HepG2 (cell line): Measurements from ENCODE around the gene MAGEB16.

Source experiments
- MAFK ChIP-seq, 2 experiments: IDR thresholded peaks in 1 of 2; conservative IDR thresholded peaks in 1 of 2; 2 replicates each; pipeline ENCODE4 v1.6.1; 2011; ENCODE audit warnings: improper control_type of control experiment in 2 of 2, low read length in 2 of 2
- MXI1 ChIP-seq: IDR thresholded peaks from 3 replicates; pipeline ENCODE4 v1.6.1; 2012; ENCODE audit warnings: low read depth, low read length, inconsistent platforms, borderline replicate concordance
- NR2C2 ChIP-seq: sonication (generic); formaldehyde crosslinking; IDR thresholded peaks from 2 replicates; pipeline ENCODE4 v1.4.0; 2020; ENCODE audit warnings: missing genetic modification reagents, mild to moderate bottlenecking, moderate library complexity, borderline replicate concordance
- POLR2AphosphoS5 ChIP-seq: IDR thresholded peaks from 2 replicates; pipeline ENCODE4 v1.6.1; 2012; ENCODE audit warnings: low read depth, low read length
- SIN3A ChIP-seq: IDR thresholded peaks from 2 replicates; pipeline ENCODE4 v1.6.1; 2011; ENCODE audit warnings: low read depth, mild to moderate bottlenecking, control low read depth, low read length, borderline replicate concordance
- UBTF ChIP-seq: sonication (generic); formaldehyde crosslinking; IDR thresholded peaks from 2 replicates; pipeline ENCODE4 v1.4.0; 2020; ENCODE audit warnings: mild to moderate bottlenecking, missing genetic modification reagents
- ZMYM4 ChIP-seq: sonication (generic); formaldehyde crosslinking; IDR thresholded peaks from 2 replicates; pipeline ENCODE4 v1.8.1; 2023; ENCODE audit warnings: mild to moderate bottlenecking, missing genetic modification reagents
- ZNF12 ChIP-seq: sonication (generic); formaldehyde crosslinking; IDR thresholded peaks from 2 replicates; pipeline ENCODE4 v1.5.0; 2020; ENCODE audit warnings: missing genetic modification reagents
- ZNF720 ChIP-seq: sonication (generic); formaldehyde crosslinking; IDR thresholded peaks from 2 replicates; pipeline ENCODE4 v1.4.0; 2020; ENCODE audit warnings: missing genetic modification reagents
- TF ChIP-seq, protein P1 (sequence below): IDR thresholded peaks from 2 replicates; pipeline ENCODE4 v1.6.1; 2012; ENCODE audit warnings: inconsistent platforms

- TF ChIP-seq POLR2AphosphoS5 (no peak), ZNF720 (CRISPR knock-in tag) (no peak), ZNF12 (CRISPR knock-in tag) (no peak), UBTF (CRISPR knock-in tag) (no peak), MXI1 (no peak), MAFK (conservative IDR thresholded peaks at IDR 0.05 in 1 of 2, IDR thresholded peaks at IDR 0.05 in 1 of 2; ENCODE audit: low read length in 2 of 2) (no peak), ZMYM4 (CRISPR knock-in tag) (no peak), NR2C2 (no peak), SIN3A (no peak)
- TF ChIP-seq, protein P1, sequence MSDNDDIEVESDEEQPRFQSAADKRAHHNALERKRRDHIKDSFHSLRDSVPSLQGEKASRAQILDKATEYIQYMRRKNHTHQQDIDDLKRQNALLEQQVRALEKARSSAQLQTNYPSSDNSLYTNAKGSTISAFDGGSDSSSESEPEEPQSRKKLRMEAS: no peak
Observed at GRCh38 chrX:35773958-35774564, 24.1 kb upstream of the MAGEB16 start.
